ENCODE data around the gene RDM1.

RDM1 gene

GRCh38 chr17:35934760-35935159 is 4.2 kb upstream of the RDM1 start:
- DNase-seq (ENCODE audit: low read depth in 2 of 3, low spot score in 1 of 3): no peak

DNA sequence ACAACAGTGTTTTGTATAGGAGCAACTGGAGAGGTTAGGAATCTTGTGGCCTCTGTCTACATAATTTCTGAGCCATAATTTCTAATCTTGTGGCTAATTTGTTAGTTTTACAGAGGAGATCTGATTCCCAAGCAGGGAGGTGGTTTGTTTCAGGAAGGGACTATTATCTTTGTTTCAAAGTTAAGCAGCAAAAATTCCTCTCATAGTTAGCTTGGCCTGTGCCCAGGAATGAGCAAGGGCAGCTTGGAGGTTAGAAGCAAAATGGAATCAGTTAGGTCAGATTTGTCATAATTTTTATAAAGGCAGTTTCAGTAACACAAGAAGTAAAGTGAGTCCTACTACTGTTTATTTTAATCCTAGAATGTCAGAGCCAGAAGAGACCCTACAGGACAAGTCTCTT is 2.0 kb upstream of the RDM1 start:
- DNase-seq (ENCODE audit: low read depth in 2 of 3, low spot score in 1 of 3): no peak

GRCh38 chr17:35931794-35932425 is 1.3 kb upstream of the RDM1 start:
- DNase-seq (ENCODE audit: low read depth in 2 of 3, low spot score in 1 of 3): no peak

- DNase-seq (ENCODE audit: low read depth in 2 of 3, low spot score in 1 of 3): no peak
These were observed 2.9 kb downstream of the RDM1 start for GRCh38 chr17:35927714-35928113.

GRCh38 chr17:35923609-35924114 is 6.9 kb downstream of the RDM1 start:
- DNase-seq (ENCODE audit: low read depth in 2 of 3, low spot score in 1 of 3): no peak

- DNase-seq (ENCODE audit: low read depth in 2 of 3, low spot score in 1 of 3): no peak
These were observed 10.3 kb downstream of the RDM1 start for GRCh38 chr17:35920229-35920628.

DNA sequence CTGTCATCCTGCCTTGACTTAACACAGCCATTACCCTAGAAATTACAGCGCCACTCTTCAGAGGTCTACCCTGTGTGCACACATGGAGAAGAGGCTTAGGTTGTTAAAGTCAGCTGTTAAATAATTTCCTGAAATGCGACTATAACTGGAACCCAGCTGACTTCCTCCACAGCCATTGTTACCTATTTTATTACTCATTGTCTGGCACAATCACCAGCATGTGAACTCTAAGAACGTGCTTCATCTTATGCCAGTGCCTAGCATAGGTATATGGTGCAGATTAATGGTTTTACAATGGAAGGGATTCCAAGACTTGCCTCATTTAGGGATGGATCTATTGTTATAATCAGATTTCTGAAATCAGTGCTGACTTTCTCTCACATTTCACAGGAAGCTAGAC is 11.9 kb downstream of the RDM1 start:
- no peak for DNase-seq (ENCODE audit: low read depth in 2 of 3, low spot score in 1 of 3)

- no peak for DNase-seq (ENCODE audit: low read depth in 2 of 3, low spot score in 1 of 3)
These were observed 12.9 kb downstream of the RDM1 start for GRCh38 chr17:35917519-35918213.

DNA sequence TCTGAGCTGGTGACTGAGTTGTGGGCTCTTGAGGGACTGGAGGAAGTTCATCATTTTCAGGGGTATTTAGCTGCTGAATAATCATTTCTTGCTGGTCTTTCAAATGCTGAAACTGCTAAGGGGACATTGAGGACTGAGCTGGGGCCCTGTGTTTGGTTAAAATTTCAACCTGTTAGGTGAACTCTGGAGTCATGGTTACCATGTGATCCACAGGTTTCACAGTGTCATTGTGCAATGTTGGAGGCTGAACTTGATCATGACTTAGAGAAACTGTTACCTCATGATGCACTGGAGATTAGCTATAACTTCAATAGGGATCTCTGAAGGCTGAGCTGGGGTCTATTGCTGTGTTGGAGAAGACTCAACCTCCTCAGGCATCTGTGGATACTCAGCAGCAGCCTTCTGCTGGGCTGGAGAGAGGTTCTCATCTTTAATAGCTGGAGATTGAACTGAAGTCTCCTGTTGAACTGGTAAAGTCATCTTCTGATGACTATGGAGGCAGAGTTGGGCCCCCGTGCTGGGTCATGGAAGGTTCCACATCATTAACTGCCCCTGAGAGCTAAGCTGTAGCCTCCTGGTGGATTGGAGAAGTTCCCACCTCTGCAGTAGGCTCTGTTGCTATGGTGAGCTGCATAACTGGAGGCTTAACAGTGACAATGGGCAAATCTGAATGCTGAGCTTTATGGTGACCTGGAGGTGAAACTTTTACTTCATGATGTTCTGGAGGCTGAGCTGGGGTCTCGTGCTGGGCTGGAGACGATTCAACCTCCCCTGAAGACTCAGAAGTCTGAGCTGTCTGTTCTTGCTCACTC is 15.2 kb downstream of the RDM1 start:
- no peak for DNase-seq (ENCODE audit: low read depth in 2 of 3, low spot score in 1 of 3)

- DNase-seq (ENCODE audit: low read depth in 2 of 3, low spot score in 1 of 3): no peak
These were observed 16.2 kb downstream of the RDM1 start for GRCh38 chr17:35914354-35914753.

DNA sequence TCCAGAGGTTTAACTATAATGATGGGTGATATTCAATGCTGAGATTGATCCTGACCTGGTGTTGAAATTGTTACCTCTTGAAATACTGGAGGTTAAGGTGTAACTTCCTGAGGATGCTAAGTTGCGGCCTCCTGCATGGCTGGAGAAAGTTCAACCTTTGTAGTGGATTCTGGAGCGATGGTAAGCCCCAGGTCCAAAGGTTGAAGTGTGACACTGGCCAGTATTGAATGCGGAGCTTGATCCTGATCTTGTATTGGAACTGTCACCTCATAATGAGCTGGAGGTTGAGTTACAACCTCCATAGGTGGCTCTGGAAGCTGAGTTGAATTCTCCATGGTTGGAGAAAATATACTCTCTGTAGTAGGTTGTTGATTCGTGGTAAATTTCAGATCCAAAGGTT is 17.0 kb downstream of the RDM1 start:
- DNase-seq (ENCODE audit: low read depth in 2 of 3, low spot score in 1 of 3): no peak

- no peak for DNase-seq (ENCODE audit: low read depth in 2 of 3, low spot score in 1 of 3)
These were observed 17.6 kb downstream of the RDM1 start for GRCh38 chr17:35912942-35913341.

DNA sequence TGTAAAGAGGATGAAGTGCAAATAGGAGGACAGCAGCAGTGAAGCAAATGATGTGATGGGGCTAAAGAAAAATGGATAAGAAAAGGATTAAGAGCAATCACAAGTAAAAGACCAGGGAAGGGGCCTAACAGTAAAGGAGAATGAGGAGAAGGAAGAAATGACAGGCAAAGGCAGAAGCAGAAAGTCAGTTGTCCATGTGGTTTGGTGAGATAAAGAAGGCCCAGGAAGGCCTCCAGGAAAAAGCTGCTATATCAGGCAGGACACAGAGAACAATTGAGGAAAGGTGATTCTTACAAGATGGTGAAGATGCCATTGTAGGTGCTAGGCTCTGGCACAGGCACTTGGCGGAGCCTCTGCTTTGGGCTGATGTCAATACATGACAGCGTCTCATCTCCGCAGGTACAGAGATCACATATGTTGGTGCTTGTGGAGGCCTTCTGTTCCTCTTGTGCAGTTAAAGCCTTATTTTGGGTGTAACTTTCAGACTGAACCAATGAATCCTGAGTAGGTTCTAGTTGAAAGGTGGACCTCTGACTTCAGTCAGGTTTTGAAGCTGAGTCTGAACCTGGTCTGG is 18.1 kb downstream of the RDM1 start:
- no peak for DNase-seq (ENCODE audit: low read depth in 2 of 3, low spot score in 1 of 3)

- DNase-seq (ENCODE audit: low read depth in 2 of 3, low spot score in 1 of 3): no peak
These were observed 21.2 kb downstream of the RDM1 start for GRCh38 chr17:35909408-35909807.

- DNase-seq (ENCODE audit: low read depth in 2 of 3, low spot score in 1 of 3): no peak
These were observed 22.9 kb downstream of the RDM1 start for GRCh38 chr17:35907691-35908090.

GRCh38 chr17:35906926-35907637 is 23.5 kb downstream of the RDM1 start:
- no peak for DNase-seq (ENCODE audit: low read depth in 2 of 3, low spot score in 1 of 3)

GRCh38 chr17:35906191-35906925 is 24.2 kb downstream of the RDM1 start:
- DNase-seq (ENCODE audit: low read depth in 2 of 3, low spot score in 1 of 3): no peak

GRCh38 chr17:35903451-35903850 is 27.1 kb downstream of the RDM1 start:
- DNase-seq (ENCODE audit: low read depth in 2 of 3, low spot score in 1 of 3): no peak

DNA sequence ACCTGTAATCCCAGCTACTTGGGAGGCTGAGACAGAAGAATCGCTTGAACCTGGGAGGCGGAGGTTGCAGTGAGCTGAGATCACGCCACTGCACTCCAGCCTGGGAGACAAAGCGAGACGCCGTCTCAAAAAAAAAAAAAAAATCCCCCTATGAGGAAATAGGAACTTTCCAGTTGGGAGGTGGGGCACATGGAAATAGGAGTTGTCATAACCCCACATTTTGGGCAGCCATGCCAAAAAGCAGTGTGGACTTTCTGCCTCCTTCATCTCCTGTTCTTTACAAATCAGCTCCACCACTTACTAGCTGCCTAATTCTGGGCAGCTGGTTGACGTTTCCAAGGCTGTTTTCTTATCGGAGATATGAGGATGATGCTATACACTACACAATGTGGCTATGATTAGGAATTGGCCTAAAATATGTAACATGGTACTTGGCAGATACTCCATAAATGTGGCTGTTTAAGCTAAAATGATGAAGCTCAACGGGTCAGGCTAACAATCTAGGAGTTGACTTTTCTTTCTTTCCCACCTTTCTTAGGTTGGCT is 28.9 kb downstream of the RDM1 start:
- DNase-seq (ENCODE audit: low read depth in 2 of 3, low spot score in 1 of 3): no peak

Measured in stimulated activated CD4-positive, alpha-beta T cell treated with anti-CD3 and anti-CD28 coated beads, Interleukin-12 subunit alpha, Interleukin-12 subunit beta, amount 100 ng/mL, for 48 hours (primary cell).